ENCODE data around the gene GLE1.
A peak's percentile ranks its signal among the peaks of the same experiment; 100 is the strongest.
"Not testable (repeated sequence)": the region's sequence is repeated elsewhere in the genome, so short reads cannot be mapped to it uniquely, and the experiment has no call there.

GLE1 gene

DNA sequence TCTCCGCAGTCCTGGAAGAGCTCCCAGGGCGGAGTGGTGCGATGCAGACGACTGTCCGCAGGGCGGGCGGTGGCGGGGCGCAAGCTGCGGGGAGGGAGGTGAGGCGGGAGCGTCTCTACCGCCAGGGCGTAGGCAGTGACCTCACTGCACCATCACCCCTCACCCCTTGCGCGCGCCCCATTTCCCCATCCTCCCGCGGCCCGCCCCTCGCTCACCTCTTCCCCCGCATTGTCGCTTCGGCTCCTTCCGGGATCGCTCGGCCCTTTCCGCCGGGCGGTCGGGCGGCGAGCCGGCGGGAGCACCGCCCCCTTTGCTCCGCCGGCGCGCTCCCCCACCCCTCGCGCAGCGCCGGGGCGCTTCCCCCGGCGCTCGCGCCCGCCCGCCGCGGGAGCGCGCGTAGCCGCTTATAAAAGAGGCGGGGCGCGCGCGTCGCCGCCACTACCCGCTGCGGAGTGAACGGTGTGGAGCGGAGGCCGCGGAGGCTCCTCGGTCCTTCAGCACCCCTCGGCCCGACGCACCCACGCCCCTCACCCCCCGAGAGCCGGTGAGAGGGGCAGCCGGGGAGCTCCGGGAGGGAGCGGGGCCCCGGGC lies 47.7 kb downstream of the GLE1 start, which contains the start of gene SPTAN1:
Gene SPTAN1 (plus strand): TSS at position 435 of the 591 bp plus-strand sequence. CDS start 14,154 bp downstream, outside the sequence.
- peak; percentile 76 to 96 (median 86) for DNase-seq

GRCh38 chr9:128552744-128553440 lies 48.4 kb downstream of the GLE1 start:
- DNase-seq, result peak in 1 of 4 experiments; percentile 58

DNA sequence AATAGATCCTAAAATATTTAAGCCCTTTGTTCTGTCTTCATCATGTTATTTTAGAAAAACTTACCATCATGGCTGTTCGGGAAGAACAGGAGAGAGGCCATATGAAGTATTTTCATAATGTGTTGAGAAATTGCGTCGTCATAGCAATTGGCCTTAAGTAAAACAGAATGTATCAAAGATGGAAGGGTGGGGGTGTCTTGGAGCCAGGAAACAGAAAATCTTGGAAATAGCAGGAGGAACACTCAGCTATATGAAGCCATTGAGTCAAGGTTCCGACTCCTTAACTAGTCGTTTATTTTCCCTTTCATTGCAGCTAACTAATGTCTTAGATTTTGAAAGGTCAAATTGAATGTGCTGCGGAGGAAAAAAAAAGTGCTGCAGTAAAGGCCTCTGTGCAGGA lies 49.2 kb downstream of the GLE1 start:
- DNase-seq, result no peak

- peak in 1 of 4 experiments; percentile 10 for DNase-seq
These were observed 49.8 kb downstream of the GLE1 start for GRCh38 chr9:128554155-128554862.

GRCh38 chr9:128555180-128555721 lies 50.7 kb downstream of the GLE1 start:
- DNase-seq, result no peak

- no peak for DNase-seq
These were observed 51.8 kb downstream of the GLE1 start for GRCh38 chr9:128556276-128556675.

- no peak for DNase-seq
These were observed 52.6 kb downstream of the GLE1 start for GRCh38 chr9:128556926-128557634.

DNA sequence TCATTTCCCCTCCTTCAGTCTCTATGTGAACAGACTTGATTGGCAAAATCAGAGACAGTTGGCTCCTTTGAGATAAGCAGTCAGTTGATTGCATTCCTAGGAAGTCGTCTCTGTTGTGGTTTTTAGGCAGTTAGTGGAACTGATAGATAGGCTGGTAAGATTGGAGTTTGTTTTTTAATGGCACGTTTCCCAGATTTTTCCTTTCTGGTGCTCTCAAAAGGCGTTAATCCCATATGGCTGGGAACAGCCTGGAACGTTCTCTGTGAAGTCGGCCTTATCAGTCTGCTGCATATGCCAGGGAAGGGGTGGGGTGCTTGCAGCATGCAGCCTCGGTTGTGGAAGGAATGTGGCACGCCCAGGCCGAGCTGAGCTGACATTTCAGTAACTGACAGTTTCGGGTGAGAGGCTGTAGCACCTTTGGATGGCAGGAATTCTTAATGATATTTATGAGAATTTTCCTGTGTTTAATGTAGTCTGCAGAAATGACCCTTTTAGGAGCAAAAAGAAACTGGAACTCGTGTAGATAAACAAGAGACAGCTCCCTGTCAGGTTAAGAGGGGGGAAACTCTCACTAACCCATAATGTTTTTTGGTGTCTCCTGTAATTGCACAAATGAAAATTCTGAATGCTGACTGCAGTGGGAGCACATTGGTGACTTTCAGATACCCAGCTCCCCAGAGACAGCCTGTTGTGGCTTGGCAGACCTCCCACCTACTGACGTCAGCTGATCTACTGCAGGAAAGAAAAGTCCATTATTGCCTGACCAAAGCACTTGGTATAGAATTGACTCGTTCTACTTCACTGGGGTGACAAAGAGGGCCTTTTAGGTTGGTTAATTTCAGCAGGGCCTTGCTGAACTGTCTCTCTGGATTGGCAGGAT lies 54.2 kb downstream of the GLE1 start:
- DNase-seq, result no peak

- no peak for DNase-seq
These were observed 61.1 kb downstream of the GLE1 start for GRCh38 chr9:128565578-128565977.

GRCh38 chr9:128568470-128569078 lies 64.1 kb downstream of the GLE1 start:
- DNase-seq, result no peak

- DNase-seq, result no peak
These were observed 71.0 kb downstream of the GLE1 start for GRCh38 chr9:128575469-128575868.

DNA sequence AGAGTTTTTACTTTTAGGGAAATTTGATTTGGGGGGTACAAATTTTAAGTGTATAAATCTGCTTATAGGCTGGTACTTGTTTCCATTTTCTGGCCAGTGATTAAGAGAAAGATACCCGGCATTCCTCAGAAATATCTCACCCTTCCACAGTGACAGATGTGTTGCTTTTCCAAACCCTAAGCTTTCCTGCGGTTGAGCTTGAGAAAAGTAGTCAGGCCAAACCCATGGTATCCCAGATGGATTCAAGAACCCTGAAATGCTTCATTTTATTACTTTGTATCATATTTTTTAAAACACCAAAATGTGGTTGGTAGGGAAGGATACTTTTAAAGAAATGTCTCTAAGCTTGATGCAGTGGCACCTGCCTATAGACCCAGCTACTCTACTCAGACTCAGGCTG lies 71.4 kb downstream of the GLE1 start:
- no peak for DNase-seq

DNA sequence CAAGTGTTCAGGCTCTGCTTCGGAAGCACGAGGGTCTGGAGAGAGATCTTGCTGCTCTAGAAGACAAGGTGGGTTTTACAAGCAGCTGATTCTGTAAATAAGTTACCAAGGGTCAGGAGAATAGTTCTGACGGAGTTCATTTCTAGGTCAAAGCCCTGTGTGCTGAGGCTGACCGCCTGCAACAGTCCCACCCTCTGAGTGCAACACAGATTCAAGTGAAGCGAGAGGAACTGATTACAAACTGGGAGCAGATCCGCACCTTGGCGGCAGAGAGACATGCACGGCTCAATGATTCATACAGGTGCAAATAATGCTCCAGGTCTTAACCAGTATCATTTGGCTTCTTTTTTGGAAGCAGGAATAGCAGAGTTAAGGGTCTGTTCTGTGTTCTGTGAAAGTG lies 72.7 kb downstream of the GLE1 start:
- no peak for DNase-seq

- DNase-seq, result no peak
These were observed 74.7 kb downstream of the GLE1 start for GRCh38 chr9:128579194-128579593.

GRCh38 chr9:128580731-128581130 lies 76.2 kb downstream of the GLE1 start:
- no peak for DNase-seq

DNA sequence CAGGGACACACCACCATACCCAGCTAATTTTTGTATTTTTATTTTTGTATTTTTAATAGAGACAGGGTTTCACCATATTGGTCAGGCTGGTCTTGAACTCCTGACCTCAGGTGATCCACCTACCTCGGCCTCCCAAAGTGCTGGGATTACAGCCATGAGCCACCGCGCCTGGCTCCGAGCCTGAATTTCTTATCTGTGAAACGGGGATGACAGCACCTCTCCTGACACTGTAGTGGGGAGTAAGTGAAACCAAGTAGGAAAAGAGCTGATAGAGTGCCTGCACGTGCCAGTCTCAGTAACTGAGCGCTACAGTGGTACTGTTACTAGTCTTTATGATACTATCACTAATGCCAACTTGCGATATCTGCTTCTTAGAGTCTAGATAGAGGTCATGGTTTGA lies 80.6 kb downstream of the GLE1 start:
- DNase-seq, result not testable (repeated sequence)

DNA sequence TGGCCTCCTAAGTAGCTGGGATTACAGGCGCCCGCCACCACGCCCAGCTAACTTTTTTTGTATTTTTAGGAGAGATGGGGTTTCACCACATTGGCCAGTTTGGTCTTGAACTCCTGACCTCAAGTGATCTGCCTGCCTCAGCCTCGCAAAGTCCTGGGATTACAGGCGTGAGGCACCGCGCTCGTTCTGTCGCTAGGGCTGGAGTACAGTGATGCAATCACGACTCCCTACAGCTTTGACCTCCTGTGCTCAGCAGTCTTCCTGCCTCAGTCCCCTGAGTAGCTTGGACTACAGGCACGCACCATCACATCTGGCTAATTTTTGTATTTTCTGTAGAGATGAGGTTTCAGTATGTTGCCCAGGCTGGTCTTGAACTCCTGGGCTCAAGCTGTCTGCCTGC lies 82.4 kb downstream of the GLE1 start:
- DNase-seq, result not testable (repeated sequence)

- DNase-seq, result peak in 3 of 4 experiments; percentile 9 to 15 (median 14)
These were observed 82.9 kb downstream of the GLE1 start for GRCh38 chr9:128587453-128587852.

- no peak for DNase-seq
These were observed 84.2 kb downstream of the GLE1 start for GRCh38 chr9:128588581-128589233.

Measured in activated naive CD4-positive, alpha-beta T cell (primary cell).